Neural cell (in vitro differentiated cells): Measurements from ENCODE around the gene PRDM12. TPM values are rescaled to one million over a fixed set of nuclear protein-coding genes. Genes with fewer than 3 reads are reported as not detected.

Experiments
- H2AFZ ChIP-seq: fragments of 200-600, 300-800 bp; sonication (generic), shearing (Covaris generic); 2 replicates; pipeline ENCODE4 v1.6.0; 2014; ENCODE audit warnings: low read depth, mild to moderate bottlenecking, antibody characterized with exemption, low read length, moderate library complexity
- H3F3A ChIP-seq: fragments of 200-600 bp; shearing (Covaris generic); 2 replicates; pipeline ENCODE4 v1.6.1; 2016; ENCODE audit warnings: mild to moderate bottlenecking, moderate library complexity, mixed read lengths, antibody characterized with exemption, low read length; ENCODE audit not compliant: insufficient read depth, poor library complexity, severe bottlenecking
- H3K27ac ChIP-seq: fragments of 200-600, 300-800 bp; sonication (generic), shearing (Covaris generic); 2 replicates; pipeline ENCODE4 v1.5.1; 2014; ENCODE audit warnings: mild to moderate bottlenecking, low read length, moderate library complexity
- H3K27me3 ChIP-seq: fragments of 300-800, 200-600 bp; sonication (generic), shearing (Covaris generic); 2 replicates; pipeline ENCODE4 v1.6.0; 2014; ENCODE audit warnings: mild to moderate bottlenecking, low read depth, low read length, moderate library complexity; ENCODE audit not compliant: insufficient read depth
- H3K36me3 ChIP-seq: fragments of 300-800, 200-600 bp; sonication (generic), shearing (Covaris generic); 2 replicates; pipeline ENCODE4 v1.5.1; 2014; ENCODE audit warnings: mild to moderate bottlenecking, antibody characterized with exemption, low read length, moderate library complexity; ENCODE audit not compliant: insufficient read depth
- H3K4me2 ChIP-seq: fragments of 300-800, 200-600 bp; sonication (generic), shearing (Covaris generic); 2 replicates; pipeline ENCODE4 v1.6.0; 2014; ENCODE audit warnings: mild to moderate bottlenecking, low read length
- H3K4me3 ChIP-seq: fragments of 300-800, 200-600 bp; sonication (generic), shearing (Covaris generic); 2 replicates; pipeline ENCODE4 v1.5.1; 2014; ENCODE audit warnings: mild to moderate bottlenecking, low read length, moderate library complexity
- H3K79me2 ChIP-seq: fragments of 200-600 bp; shearing (Covaris generic); replicated peaks from 2 replicates; pipeline ENCODE4 v1.6.0; 2014; ENCODE audit warnings: mild to moderate bottlenecking, low read length, moderate library complexity; ENCODE audit not compliant: insufficient read depth
- H3K9ac ChIP-seq: fragments of 300-800, 200-600 bp; sonication (generic), shearing (Covaris generic); 2 replicates; pipeline ENCODE4 v1.6.1; 2016; ENCODE audit warnings: mild to moderate bottlenecking, low read length, mixed read lengths
- H3K9me2 ChIP-seq: fragments of 200-600 bp; shearing (Covaris generic); 2 replicates; pipeline ENCODE4 v1.6.1; 2016; ENCODE audit warnings: mild to moderate bottlenecking, low read length, mixed read lengths; ENCODE audit not compliant: insufficient read depth
- H3K9me3 ChIP-seq: fragments of 200-600, 300-800 bp; sonication (generic), shearing (Covaris generic); 2 replicates; pipeline ENCODE4 v1.6.1; 2016; ENCODE audit warnings: mild to moderate bottlenecking, mixed run types, low read length, moderate library complexity, mixed read lengths
- H4K20me1 ChIP-seq: fragments of 200-600 bp; shearing (Covaris generic); 2 replicates; pipeline ENCODE4 v1.6.1; 2016; ENCODE audit warnings: mild to moderate bottlenecking, mixed run types; ENCODE audit not compliant: insufficient read depth
- CTCF ChIP-seq: fragments of 450-650 bp; IDR thresholded peaks from 2 replicates; pipeline ENCODE4 v1.5.1; 2014; ENCODE audit warnings: antibody characterized with exemption, mild to moderate bottlenecking, moderate library complexity; ENCODE audit not compliant: poor library complexity, severe bottlenecking
- EP300 ChIP-seq: fragments of 450-650 bp; conservative IDR thresholded peaks from 2 replicates; pipeline ENCODE4 v1.6.1; 2014; ENCODE audit warnings: antibody characterized with exemption, mild to moderate bottlenecking, moderate library complexity; ENCODE audit not compliant: poor library complexity, severe bottlenecking
- EZH2 ChIP-seq: fragments of 200-600, 300-800 bp; shearing (Covaris generic), sonication (generic); IDR thresholded peaks from 2 replicates; pipeline ENCODE4 v1.6.1; 2014; ENCODE audit warnings: antibody characterized with exemption, low read length, borderline replicate concordance, mild to moderate bottlenecking; ENCODE audit not compliant: insufficient read depth, poor library complexity, severe bottlenecking
- MXI1 ChIP-seq: fragments of 450-650 bp; conservative IDR thresholded peaks from 2 replicates; pipeline ENCODE4 v1.6.1; 2014; ENCODE audit warnings: antibody characterized with exemption, mild to moderate bottlenecking; ENCODE audit not compliant: poor library complexity, severe bottlenecking
- POLR2AphosphoS5 ChIP-seq: IDR thresholded peaks from 2 replicates; pipeline ENCODE4 v1.6.1; 2012
- RAD21 ChIP-seq: fragments of 450-650 bp; conservative IDR thresholded peaks from 2 replicates; pipeline ENCODE4 v1.6.1; 2014; ENCODE audit warnings: antibody characterized with exemption, mild to moderate bottlenecking, moderate library complexity
- SMC3 ChIP-seq: fragments of 450-650 bp; conservative IDR thresholded peaks from 2 replicates; pipeline ENCODE4 v1.6.1; 2014; ENCODE audit warnings: antibody characterized with exemption, mild to moderate bottlenecking, moderate library complexity; ENCODE audit not compliant: poor library complexity
- TAF1 ChIP-seq: IDR thresholded peaks from 2 replicates; pipeline ENCODE4 v1.6.1; 2012; ENCODE audit warnings: low read depth
- polyA plus RNA-seq: library from polyadenylated mRNA; depleted of rRNA; stranded (reverse); fragments of >200 nt; gene quantifications from 2 replicates; pipeline ENCODE4 v1.2.3, GENCODE V29; 2014
- TF ChIP-seq, protein P1 (sequence below): IDR thresholded peaks from 2 replicates; pipeline ENCODE4 v1.6.1; 2012; ENCODE audit warnings: borderline replicate concordance

Gene PRDM12
- polyA plus RNA-seq, 1 donor from 2014 or later = 0.17 TPM

DNA sequence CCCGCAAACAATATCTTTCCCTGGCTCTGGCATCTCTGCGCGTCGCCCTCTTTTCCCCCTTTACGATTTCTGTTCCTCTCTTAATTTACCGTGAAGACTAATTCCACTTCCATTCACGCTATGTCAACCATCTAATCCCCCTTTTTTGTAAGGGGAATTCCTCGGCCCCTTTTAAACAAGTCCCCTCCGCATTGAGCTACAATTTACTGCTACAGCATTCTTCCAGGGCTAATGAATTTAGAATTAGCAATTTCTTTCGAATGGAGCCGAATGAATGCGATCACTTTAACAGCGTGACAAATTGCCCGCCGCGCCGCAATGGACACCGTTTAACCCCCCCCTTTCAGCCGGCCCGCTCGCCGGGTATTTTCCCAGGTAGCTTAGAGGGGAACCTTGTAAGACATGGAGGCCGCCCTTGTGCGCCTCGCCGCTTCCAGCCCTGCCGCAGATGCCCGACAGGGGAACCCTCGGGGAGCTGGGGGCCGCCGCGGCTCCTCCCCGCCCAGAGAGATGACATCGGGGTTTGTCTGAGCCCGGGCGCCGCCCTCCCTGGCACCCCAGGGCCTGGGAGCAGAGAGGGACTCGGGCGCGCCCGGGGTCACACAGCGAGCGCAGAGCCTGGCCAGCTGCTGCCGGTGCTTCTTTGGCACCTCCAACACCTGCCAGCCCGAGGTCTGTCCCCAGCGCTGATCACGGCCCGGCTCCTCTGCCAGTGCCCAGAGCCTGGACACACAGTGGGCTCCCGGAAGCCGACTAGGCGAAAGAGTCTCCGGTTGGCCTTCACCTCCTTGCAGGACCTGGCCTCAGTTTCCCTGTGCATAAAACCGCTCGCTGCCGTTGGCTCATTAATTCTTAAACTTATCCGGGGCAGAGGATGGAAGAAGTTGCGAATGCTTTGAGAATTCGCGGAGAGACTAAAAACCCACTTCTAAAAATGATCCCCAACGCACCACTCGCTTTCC, 1.3 kb downstream of the PRDM12 start:
- H3K9me3 ChIP-seq = no peaks in the 10 kb centered on the region
- H3K9ac ChIP-seq = no peak overlapping the region
- TF ChIP-seq TAF1 = no peak
- peak; percentile 94 for TF ChIP-seq EZH2
- H3K27ac ChIP-seq = no peak overlapping the region
- no peaks in the 10 kb centered on the region for H3K9me2 ChIP-seq
- H3K4me3 ChIP-seq = peak overlapping the region; percentile 42
- H3K27me3 ChIP-seq = peaks cover 76% of the 10 kb centered on the region
- H4K20me1 ChIP-seq = no peaks in the 10 kb centered on the region
- H3K79me2 ChIP-seq = no peaks in the 10 kb centered on the region
- no peaks in the 10 kb centered on the region for H3F3A ChIP-seq
- no peak overlapping the region for H2AFZ ChIP-seq
- no peak overlapping the region for H3K4me2 ChIP-seq
- no peaks in the 10 kb centered on the region for H3K36me3 ChIP-seq

DNA sequence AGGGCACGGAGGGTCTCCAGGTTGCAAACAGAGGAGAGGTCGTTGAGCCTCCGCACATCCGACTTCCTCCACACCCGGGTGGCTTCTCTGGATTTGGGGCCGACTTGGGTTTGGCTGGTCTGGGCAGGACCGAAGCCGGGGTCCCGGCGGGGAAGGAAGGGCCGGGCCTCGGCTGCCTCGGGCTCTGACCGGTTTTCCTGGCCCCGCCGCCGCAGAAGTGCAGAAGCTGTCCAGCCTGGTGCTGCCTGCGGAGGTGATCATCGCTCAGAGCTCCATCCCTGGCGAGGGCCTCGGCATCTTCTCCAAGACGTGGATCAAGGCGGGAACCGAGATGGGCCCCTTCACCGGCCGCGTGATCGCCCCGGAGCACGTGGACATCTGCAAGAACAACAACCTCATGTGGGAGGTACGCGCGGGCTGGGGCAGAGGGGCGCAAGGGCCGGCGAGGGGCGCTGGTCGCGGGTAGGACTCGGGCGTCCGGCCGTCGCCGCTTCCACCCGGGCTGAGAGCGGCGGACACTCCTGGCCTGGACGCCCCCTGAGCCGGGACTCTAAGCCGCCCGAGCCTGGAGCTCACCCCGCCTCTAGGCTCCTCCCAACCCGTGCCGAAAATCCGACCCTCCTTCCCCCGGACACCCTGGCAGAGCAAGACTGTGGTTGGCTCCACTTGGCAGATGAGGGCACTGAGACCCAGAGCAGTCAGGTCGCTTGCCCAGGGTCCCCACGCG, 2.2 kb downstream of the PRDM12 start:
- H3K9me2 ChIP-seq = no peaks in the 10 kb centered on the region
- no peaks in the 10 kb centered on the region for H3K36me3 ChIP-seq
- no peaks in the 10 kb centered on the region for H3K79me2 ChIP-seq
- H3K9me3 ChIP-seq = no peaks in the 10 kb centered on the region
- no peak overlapping the region for H2AFZ ChIP-seq
- H4K20me1 ChIP-seq = no peaks in the 10 kb centered on the region
- H3K27me3 ChIP-seq = peaks cover 68% of the 10 kb centered on the region
- H3K4me3 ChIP-seq = no peak overlapping the region
- no peak overlapping the region for H3K9ac ChIP-seq
- TF ChIP-seq EP300 (no peak), CTCF (no peak), SMC3 (no peak), POLR2AphosphoS5 (no peak), MXI1 (no peak), EZH2 (no peak), TAF1 (no peak), RAD21 (no peak)
- TF ChIP-seq, protein P1, sequence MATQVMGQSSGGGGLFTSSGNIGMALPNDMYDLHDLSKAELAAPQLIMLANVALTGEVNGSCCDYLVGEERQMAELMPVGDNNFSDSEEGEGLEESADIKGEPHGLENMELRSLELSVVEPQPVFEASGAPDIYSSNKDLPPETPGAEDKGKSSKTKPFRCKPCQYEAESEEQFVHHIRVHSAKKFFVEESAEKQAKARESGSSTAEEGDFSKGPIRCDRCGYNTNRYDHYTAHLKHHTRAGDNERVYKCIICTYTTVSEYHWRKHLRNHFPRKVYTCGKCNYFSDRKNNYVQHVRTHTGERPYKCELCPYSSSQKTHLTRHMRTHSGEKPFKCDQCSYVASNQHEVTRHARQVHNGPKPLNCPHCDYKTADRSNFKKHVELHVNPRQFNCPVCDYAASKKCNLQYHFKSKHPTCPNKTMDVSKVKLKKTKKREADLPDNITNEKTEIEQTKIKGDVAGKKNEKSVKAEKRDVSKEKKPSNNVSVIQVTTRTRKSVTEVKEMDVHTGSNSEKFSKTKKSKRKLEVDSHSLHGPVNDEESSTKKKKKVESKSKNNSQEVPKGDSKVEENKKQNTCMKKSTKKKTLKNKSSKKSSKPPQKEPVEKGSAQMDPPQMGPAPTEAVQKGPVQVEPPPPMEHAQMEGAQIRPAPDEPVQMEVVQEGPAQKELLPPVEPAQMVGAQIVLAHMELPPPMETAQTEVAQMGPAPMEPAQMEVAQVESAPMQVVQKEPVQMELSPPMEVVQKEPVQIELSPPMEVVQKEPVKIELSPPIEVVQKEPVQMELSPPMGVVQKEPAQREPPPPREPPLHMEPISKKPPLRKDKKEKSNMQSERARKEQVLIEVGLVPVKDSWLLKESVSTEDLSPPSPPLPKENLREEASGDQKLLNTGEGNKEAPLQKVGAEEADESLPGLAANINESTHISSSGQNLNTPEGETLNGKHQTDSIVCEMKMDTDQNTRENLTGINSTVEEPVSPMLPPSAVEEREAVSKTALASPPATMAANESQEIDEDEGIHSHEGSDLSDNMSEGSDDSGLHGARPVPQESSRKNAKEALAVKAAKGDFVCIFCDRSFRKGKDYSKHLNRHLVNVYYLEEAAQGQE = no peak
- no peak overlapping the region for H3K4me2 ChIP-seq
- H3K27ac ChIP-seq = no peak overlapping the region
- no peaks in the 10 kb centered on the region for H3F3A ChIP-seq
